Ishikawa (cell line): Measurements from ENCODE around the gene FABP1.

Source experiments
- CEBPB ChIP-seq: IDR thresholded peaks from 2 replicates; pipeline ENCODE4 v1.6.1; 2012
- CREB1 ChIP-seq: IDR thresholded peaks from 2 replicates; pipeline ENCODE4 v1.6.1; 2012; ENCODE audit warnings: low read depth
- EGR1 ChIP-seq: IDR thresholded peaks from 2 replicates; pipeline ENCODE4 v1.6.1; 2012
- EP300 ChIP-seq: IDR thresholded peaks from 2 replicates; pipeline ENCODE4 v1.6.1; 2012; ENCODE audit warnings: borderline replicate concordance
- MAX ChIP-seq: IDR thresholded peaks from 2 replicates; pipeline ENCODE4 v1.6.1; 2012
- RAD21 ChIP-seq: IDR thresholded peaks from 2 replicates; pipeline ENCODE4 v1.6.1; 2012; ENCODE audit warnings: low read depth
- TEAD4 ChIP-seq: IDR thresholded peaks from 2 replicates; pipeline ENCODE4 v1.6.1; 2012
- YY1 ChIP-seq: IDR thresholded peaks from 2 replicates; pipeline ENCODE4 v1.6.1; 2012; ENCODE audit warnings: low read depth

GRCh38 chr2:88081924-88082608 lies 45.8 kb downstream of the FABP1 start:
- TF ChIP-seq YY1 (no peak), EP300 (no peak), CREB1 (no peak), EGR1 (no peak), MAX (no peak), RAD21 (no peak), CEBPB (no peak), TEAD4 (no peak)
